HG02642 (cell line): ENCODE results near the gene NRARP.

Experiments used
- ATAC-seq: cut with Tn5 transposase; IDR thresholded peaks from one replicate; pipeline ENCODE4 v1.9.1; 2021; ENCODE audit warnings: mild to moderate bottlenecking; ENCODE audit not compliant: unreplicated experiment, poor library complexity

Gene NRARP

DNA sequence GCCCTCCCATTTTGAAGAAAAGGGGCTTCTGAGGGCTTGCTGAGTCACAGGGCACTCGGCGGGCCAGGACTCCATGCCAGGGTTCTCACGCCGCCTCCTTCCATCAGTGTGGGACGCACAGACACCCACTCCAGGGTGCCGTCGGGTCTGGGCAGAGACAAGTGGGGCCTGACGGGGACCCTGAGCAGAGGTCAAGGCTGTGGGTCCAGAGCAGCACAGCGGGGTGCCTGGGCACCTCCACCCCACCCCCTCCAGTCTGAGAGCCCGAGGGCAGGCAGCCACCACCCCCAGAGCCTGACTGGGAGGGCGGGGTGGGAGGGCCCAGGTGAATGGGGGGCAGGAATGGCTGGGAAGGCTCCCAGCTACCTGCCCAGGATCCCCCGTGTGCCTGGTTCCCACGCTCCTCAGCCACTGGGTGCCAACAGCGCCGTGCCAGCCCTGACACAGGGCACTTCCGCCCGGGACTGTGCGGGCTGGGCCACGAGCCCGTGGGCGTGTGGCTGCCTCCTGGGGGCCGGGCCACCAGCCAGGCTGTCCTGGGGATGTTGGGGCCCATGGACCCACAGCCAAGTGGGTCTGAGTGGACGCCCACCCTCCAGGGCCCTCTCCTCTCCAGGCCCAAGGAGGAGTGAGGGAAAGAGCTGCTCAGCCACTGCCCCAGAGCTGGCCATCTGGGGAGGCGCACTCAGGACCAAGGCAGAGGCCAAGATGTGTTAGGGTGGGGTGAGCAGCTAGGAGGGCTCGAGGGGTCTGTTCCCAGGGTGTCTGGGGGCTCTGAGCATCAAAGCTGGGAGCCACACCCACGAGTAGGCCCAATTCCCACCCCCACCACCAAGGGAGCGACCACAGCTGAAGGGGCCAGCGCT lies 10.1 kb upstream of the NRARP start:
- ATAC-seq = no peak

GRCh38 chr9:137311171-137311985 lies 9.3 kb upstream of the NRARP start:
- ATAC-seq = no peak

DNA sequence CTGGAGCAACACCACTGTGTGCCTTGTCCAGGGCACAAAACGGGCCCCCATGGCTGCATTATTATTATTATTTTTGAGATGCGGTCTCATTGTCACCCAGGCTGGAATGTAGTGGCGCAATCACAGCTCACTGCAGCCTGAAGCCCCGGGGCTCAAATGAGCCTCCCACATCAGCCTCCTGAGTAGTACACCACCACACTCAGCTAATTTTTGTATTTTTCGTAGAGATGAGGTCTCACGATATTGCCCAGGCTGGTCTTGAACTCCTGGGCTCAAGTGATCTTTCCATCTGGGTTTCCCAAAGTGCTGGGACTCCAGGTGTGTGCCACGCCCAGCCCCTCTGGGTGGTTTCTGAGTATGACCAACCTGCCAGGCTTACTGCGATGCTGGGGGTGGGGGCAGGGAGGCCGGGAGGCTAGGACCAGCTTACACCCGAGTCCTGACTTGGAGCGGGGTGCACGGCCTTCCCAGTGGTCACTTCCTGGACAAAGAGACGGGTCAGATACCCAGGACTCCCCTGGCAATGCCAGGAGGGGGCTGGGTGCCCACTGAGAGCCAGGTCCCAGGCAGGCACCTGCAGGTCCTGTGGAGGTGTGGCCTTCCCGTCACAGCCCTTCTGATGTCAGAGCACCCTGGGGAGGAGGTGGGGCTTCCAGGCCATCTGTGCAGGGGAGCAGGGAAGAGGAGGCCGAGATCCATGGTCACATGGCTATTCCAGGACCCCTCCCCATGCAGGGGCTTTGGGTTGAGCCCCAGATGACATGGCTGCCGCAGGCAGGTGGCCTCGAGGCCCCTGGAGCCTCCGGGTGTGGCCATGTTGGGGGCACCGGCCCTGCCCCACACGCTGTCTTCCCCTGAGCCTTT lies 8.3 kb upstream of the NRARP start:
- ATAC-seq = no peak

DNA sequence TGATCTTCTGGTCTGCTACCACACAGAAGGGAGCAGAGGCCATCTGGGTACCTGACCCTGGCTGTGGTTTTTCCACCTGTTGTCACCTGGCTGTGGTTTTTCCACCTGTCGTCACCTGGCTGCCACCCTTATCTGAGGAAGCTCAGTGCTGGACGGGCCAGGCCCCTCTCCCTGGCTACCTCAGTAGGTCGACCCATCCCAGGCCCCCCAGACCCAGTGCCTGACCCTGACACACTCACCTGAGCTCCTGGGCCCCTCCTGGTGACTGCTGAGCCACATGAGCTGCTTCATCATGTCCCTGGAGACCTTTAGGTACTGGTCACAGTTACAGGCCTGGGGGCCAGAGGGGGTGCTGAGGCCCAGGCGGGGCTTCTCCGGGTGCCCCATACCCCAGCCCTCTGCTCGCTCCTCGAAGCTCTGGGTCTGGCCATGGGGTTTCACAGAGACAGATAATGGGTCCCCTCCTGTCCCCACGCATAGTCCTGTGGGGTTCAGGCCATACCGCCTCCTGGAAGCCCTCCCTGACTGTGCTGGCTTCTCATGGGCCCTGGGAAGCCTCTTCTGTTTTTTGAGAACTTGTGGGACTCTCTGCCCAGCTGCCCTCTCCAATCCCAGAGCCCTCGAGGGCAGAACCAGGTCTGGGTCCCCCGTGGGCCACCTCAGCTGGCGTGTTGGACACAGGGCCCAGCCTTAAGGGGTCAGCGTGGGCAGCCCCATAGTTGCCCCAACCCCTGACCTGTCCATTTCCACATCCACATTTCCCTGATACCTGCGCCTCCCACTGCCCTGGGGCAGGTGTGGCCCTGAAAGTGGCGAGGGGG lies 7.5 kb upstream of the NRARP start:
- ATAC-seq = no peak

DNA sequence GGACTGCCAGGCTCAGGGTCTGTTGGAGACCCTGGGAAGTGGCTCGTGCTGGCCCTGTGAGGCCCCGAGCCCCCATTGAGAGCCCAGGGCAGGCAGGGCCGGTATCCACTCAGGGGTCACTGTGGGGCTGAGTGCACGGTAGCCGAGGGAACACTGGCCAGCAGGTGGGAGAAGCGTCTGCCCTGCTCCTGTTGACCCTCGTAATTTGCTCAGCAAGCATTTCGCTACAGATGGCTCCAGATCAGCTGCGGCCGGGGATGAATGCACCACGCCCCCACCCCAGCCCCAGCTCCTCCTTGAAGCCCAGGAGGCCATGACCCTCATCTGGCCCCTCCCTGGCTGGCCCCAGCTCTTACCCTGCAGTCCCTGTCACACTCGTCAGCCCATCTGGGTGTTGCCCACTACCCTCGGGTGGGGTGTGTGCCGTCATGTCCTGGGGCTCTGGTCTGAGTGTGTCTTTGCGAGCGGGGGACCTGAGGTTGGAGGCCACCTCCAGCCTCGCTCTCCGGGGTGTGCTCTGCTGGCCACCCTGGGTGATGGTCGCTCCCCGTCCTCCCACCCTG lies 6.1 kb upstream of the NRARP start:
- no peak for ATAC-seq

DNA sequence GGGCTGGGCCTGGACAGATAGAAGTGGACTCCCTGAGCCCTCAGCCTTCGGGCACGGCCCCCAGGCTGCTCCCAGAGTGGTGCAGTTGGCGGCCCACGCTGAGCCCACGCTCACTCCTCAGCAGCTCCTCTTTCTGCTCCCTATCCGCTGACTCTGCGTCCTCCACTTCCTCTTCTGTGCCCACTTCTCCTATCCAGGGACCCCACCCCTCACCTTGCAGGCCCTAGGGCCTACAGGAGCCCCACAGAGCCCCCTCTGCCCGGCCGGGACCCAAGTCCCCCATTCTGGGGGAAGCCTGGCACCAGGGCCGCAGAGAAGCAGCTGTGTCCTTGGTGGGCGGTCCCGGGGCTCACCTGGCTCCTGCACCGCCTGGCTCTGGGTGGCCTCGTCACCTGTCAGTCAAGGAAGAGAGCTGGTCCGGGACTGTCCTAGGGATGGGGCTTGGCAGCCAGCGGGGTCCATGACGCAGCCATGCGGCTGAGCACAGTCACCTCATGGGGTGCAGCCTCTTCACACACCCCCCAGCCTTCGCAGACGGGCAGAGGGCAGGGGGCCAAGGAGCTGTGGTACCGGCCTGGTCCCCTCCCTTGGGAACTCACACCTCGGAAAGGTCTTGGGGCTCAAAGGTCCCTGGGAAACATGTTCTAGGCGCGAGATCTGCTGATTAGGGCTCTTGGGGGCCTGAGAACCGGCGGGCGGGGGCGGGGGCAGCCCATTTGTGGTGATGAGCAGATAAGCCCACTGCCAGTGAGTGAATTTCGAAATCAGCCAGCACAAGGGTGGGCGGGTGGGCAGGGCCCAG lies 5.4 kb upstream of the NRARP start:
- no peak for ATAC-seq

GRCh38 chr9:137306850-137307254 lies 4.8 kb upstream of the NRARP start:
- ATAC-seq = no peak

- no peak for ATAC-seq
Measured at GRCh38 chr9:137306066-137306849, 4.2 kb upstream of the NRARP start.

DNA sequence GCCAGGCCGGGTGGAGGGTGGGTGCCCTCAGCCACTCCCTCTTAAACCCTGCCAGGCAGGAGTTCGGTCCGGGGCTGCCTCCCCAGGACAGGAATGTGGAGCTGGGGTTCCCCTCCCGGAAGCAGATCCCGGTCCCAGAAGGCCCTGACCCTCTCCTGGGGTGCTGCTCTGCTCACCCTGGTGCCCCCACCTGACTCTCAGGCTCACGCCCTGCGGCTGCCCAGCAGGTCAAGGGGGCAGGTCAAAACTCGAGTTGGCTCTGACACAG lies 3.7 kb upstream of the NRARP start:
- ATAC-seq = no peak

DNA sequence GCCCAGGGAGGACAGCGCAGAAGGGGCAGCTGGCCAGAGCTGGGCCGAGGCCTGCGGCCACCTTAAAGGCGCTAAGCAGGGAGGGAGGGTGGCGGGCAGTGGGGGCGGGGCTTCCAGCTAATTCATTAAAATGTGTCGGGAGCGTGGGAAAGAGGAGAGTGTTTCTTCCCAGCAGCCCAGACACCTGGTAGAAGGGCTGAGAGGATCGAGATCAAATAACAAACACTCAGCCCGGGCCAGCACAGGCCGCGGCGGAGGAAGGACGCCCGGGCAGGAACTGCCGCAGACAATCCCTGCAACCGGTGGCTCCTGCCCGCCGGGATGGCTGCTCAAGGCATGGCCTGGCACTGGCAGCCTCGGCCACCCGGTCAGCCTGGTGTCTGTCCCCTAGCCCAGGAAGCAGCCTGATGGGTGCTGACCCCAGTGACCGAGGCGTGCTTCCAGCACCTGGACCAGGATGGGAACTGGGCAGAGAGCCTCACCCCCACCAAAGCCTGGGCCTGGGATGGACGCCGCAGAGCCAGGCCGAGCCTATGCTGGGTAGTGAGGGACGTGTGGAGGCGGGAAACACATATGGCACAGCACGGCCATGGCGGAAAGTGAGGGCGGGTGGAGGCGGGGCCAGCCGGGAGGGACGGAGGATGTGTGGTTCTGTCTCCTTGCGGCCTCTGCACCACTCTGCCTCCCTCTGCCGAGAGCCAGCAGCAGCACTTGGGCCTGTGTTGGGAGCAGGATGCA lies 3.2 kb upstream of the NRARP start:
- ATAC-seq = no peak

DNA sequence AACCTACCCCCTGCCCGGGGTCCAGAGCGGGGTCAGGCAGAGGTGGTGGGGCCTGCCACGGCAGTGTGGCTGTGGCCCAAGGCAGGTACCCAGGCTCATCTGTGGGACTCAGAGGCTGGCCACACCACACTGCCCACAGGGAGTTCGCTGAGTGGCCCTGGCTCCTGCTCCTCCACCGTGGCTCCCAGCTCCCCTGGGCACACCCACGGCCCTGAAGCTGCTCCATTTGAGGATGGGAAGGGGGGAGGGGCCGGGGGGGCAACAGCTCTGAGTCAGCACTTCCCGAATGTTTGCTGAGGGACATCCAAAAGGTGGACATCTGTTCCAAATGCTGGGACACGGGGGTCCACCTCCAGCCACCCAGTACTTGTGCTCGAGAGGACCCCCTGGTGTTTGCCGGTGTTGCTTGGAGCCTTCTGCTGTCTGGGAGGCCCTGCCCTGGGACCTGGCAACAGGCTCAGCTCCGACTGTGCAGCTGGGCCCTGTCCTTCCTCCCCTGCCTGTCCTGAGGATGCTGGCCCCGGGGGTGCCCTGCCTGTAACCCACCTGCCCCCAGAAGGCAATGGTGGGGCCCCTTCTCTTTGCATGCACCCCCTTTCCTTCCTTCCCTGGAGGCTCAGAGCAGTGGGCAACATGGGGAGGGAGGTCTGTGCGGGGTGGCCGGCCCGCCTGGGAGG lies 2.5 kb upstream of the NRARP start:
- ATAC-seq = no peak

GRCh38 chr9:137303893-137304382 lies 1.9 kb upstream of the NRARP start:
- no peak for ATAC-seq

- no peak for ATAC-seq
Measured at GRCh38 chr9:137303151-137303892, 1.3 kb upstream of the NRARP start.

- peak; percentile 38 for ATAC-seq
Measured at GRCh38 chr9:137302449-137303150, 529 bp upstream of the NRARP start.
